Sciatic nerve (tissue), 2 donors: ENCODE data around the gene PPTC7. TPM values are rescaled to one million over a fixed set of nuclear protein-coding genes. Genes with fewer than 3 reads are reported as not detected.
"Not testable (repeated sequence)": the region's sequence is repeated elsewhere in the genome, so short reads cannot be mapped to it uniquely, and the experiment has no call there.

Experiments
- ATAC-seq: fragments of 200-7000 bp; cut with Tn5 transposase; one replicate; pipeline ENCODE4 v1.9.1; 2020; ENCODE audit warnings: mild to moderate bottlenecking, moderate library complexity
- DNase-seq: peaks from one replicate; pipeline ENCODE4 v3.0.0-alpha.2; 2020; ENCODE audit warnings: low spot score
- intact Hi-C: fragments of 100-400 bp; cut with DNase I; formaldehyde crosslinking; loops from one replicate; pipeline ENCODE4 v1.14.2; 2022
- total RNA-seq: library from RNA; stranded (reverse); fragmentation: NEBNext Ultra II Directional; extraction: Animal tissue kit (Norgen Biotek cat#: 25700); gene quantifications from one replicate; pipeline ENCODE4 v1.2.1, GENCODE V29; 2021
- donor health status: DM: no; HTN: no; CAD: no.
- donor health status: DM: no; HTN: no; CAD: no.

The PPTC7 gene, protein sequence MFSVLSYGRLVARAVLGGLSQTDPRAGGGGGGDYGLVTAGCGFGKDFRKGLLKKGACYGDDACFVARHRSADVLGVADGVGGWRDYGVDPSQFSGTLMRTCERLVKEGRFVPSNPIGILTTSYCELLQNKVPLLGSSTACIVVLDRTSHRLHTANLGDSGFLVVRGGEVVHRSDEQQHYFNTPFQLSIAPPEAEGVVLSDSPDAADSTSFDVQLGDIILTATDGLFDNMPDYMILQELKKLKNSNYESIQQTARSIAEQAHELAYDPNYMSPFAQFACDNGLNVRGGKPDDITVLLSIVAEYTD
- 23.8 TPM for total RNA-seq

DNA sequence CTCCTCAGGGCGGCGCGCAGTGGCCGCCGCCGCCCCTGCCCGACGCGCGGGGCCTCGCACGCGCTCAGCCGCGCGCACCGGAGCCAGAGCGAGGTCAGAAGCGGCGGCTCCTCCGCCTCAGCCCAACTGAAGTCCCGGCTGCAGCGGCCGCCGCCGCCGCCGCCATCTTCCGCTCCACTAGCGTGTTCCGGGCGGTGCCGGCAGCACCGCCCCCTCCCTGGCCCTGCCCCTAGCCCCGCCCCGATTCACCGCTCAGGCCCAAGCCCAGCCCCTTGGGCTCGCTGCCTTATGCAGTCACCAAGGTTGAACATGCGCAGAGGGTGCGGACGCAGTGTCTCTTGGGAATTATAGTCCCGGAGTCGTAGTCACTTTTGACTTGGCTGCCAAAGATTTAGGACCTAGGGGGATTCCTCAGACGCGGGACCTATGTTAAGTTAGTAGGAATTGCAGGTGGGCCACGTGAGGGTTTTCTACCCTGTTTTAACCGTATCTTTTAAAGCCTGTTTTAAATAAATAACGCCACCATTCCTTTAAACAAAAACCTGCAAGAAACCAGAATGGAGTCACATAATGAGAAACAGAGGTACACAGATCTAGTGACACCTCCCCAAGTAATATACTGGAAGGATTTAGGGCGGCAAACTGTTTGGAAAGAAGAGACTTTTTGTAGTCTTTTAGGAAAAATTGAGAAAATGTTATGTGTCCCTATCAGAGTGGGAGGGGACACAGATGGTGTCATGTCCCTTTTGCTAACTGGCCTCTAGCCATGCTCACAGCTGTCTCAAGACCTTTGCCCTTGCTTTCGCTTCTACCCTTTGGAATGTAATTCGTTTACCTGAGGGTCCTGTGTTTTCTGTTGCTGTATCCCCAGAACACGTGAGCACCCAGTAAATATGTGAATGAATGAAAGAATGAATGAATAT, at the start of gene PPTC7:
Gene PPTC7 (minus strand): TSS at position 182 of the 923 bp plus-strand sequence. CDS start 287 bp downstream, outside the sequence.
- DNase-seq: peak; percentile 99
- peak; percentile 99 for ATAC-seq
- intact Hi-C loops: no loop called here

DNA sequence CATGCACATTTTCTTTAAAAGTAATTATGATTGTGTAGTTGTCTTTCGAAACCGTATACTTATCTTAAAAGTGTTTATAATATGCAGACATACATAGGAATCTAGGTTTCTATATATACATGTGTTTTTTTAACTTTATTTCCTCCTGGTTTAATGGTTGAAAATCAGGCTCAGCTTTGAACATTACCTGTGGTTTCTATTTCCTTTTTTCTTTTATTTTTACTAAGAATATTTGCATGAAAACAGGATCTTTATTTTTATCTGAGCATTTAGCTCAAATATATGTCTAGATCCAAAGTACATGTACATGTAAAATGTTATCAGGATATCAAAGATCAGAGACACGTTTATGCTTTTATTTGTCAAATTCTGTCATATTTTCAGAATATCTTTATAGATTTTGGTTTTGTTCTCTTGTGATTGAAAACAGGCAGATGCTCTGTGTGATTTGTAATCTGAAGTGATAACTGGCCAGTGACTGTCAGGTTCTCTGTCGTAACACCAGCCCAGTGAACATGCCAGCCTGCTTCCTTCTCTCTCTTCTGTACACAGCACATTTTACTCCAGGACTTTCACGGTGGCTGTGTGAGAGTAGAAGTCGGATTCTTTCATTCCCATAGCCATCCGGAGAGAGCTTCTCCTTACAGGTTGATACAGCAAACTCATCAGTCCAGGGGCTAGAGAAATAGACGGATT, 44.5 kb upstream of the PPTC7 start:
- no peak for DNase-seq
- intact Hi-C loops: no loop called here
- no peak for ATAC-seq

DNA sequence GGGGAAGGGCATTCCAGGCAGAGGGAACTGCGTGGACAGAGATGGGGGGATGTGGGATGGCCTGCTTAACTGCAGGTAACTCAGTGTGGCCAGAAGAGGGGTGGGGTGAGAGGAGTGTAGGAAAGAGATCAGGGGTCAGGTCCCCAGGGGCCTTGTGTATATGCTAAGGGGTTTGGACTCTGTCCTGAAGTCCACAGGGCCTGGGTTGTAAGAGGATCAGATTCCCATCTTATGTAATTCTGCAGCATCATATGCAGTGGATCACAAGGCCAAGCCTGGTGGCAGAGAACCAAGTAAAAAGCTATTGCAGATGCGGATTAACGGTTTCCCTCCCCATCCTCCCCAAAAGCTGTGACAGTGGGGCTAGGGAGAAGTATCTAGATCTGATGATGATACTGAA, 39.5 kb upstream of the PPTC7 start:
- intact Hi-C loops: no loop called here
- DNase-seq (no peak), ATAC-seq (no peak)

DNA sequence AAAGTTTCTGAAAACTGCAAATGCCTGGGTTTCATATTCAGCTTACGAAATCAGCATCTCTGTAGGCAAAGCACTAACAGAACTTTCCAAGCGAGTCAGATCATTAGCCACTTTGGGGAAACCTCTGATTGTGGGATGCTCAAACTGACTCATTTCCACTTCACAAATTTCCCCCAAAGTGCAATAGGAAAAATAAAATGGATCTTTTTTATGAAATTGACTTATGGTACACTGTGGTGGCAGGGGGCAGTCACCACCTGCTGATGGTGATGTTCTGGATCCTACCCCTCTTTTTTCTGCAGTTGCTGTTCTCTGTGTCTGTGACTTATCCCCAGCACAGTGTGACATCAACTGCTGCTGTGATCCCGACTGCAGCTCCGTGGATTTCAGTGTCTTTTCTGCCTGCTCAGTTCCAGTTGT, 36.4 kb upstream of the PPTC7 start:
- ATAC-seq (no peak), DNase-seq (no peak)
- intact Hi-C loops: loop anchor here (10.0 kb wide), 1 partner anchor 175 kb away; no protein-coding TSS in a partner anchor

DNA sequence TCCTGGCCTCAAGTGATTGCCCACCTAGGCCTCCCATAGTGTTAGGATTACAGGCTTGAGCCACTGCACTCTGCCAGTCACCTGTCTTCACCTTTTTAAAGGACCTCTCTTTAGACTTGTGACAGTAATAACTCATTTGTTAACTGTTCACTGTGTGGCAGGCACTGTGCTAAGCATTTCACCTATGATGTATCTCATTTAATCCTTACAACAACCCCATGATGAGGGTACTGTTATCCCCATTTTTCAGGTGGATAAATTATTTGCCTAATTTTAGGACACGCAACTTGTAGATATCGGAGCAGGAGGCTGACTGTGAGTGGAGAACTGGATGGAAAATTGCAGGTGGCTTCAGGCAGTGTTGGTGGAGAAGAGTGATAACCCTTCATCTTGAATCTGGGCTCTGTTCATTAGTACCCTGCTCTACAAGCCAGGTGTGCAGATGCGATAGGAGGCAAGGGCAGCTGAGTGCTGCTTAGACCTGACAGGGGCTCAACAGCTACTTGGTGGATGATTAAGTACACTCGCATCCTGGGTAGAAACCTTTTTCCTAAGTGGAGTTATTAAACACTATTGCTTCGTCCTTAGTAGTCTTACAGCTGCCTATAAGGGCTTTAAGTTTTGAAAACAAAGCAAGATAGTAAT, 33.5 kb upstream of the PPTC7 start:
- DNase-seq: no peak
- no peak for ATAC-seq
- intact Hi-C loops: loop anchor here (10.0 kb wide), 1 partner anchor 172 kb away; no protein-coding TSS in a partner anchor

DNA sequence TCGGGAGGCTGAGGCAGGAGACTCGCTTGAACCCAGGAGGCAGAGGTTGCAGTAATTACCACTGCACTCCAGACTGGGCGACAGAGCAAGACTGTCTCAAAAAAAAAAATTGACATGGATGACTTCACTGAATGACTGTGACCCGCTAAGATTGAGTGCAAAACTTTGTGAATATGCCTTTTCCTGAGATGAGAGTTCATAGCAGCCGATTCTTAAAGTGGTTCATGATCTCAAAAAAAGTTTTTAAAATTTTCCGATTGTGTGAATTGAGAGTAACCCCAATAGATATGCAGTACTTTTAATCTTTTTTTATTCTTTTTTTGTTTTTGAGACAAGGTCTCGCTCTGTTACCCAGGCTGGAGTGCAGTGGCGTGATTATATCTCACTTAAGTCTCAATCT, 32.1 kb upstream of the PPTC7 start:
- no peak for ATAC-seq
- DNase-seq: no peak
- intact Hi-C loops: loop anchor here (10.0 kb wide), 1 partner anchor 170 kb away; no protein-coding TSS in a partner anchor

DNA sequence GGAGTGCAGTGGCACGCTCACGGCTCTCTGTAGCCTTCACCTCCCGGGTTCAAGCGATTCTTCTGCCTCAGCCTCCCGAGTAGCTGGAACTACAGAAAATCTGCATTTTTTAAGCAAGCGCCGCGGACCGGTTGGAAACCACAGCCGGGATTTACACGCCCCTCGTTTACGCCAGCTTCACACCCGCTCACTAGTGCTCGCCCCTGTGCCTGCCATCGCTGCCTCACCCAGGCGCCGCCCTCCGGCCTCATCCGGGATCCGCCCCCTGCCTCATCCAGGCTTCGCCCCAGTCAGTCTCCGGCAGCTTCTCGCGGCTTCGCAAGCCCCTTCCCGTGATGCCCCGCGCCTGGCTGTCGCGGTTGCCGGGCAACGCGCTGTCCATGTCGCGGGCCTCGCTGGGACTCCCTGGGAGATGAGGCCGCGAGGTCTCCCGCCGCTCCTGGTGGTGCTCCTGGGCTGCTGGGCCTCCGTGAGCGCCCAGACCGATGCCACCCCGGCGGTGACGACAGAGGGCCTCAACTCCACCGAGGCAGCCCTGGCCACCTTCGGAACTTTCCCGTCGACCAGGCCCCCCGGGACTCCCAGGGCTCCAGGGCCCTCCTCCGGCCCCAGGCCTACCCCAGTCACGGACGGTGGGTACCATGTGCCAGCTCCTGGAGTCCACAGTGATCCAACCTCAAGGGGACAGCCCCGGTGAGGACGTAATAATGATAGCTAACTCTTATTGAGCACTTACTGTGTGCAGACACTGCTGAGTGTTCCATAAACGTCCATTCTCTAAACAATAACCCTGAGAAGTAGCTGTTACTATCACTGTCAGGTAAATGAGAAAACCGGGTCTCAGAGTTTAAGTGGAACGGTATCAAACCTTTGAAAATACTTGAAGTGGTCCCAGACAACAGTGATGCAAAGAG, 30.9 kb upstream of the PPTC7 start, which contains the start of gene TCTN1:
Gene TCTN1 (plus strand): TSS at position 359 of the 914 bp plus-strand sequence. CDS start 54 bp downstream, at position 413.
- peak; percentile 97 for DNase-seq
- ATAC-seq: peak; percentile 99
- intact Hi-C loops: loop anchor here (10.0 kb wide), 1 partner anchor 169 kb away; no protein-coding TSS in a partner anchor

DNA sequence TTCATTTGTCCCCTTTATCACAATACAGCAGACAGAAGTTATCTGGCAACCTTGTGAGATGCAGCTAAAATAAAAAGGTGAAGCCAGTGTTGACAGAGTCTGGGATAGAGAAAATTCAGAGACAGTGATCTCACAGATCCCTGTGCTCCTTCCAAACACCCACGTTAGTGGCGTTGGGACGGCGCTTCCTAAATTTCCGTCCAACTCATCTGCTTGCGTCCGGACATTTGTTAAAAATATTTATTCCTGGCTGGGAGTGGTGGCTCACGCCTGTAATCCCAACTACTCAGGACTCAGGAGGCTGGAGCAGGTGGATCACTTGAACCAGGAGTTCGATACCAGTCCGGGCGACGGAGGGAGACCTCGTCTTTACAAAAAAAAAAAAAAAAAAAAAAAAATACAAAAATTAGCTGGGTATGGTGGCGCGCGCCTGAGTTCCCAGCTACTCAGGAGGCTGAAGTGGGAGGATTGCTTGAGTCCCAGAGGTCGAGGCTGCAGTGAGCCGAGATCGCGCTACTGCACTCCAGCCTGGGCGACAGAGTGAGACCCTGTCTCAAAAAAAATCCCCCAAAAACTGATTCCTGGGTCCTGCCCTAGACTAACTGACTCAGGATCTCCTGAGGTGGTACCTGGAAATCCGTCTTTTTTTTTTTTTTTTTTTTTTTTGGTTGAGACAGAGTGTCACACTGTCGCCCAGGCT, 30.1 kb upstream of the PPTC7 start:
- intact Hi-C loops: loop anchor here (10.0 kb wide), 1 partner anchor 168 kb away; no protein-coding TSS in a partner anchor
- DNase-seq (no peak), ATAC-seq (peak; percentile 6)

DNA sequence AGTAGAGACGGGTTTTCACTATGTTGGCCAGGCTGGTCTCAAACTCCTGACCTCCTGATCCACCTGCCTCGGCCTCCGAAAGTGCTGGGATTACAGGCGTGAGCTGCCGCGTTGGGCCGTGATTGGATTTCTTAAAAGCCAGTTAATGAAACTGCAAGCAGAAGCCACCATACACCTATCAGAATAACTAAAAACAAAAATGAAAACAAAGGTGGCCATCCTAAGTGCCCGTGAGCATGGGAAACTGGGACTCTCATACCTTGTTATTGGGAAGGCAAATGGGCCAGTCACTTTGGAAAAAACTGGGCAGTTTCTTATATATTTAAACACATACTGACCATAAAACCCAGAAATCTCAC, 23.1 kb upstream of the PPTC7 start:
- intact Hi-C loops: no loop called here
- DNase-seq: no peak
- ATAC-seq: no peak

DNA sequence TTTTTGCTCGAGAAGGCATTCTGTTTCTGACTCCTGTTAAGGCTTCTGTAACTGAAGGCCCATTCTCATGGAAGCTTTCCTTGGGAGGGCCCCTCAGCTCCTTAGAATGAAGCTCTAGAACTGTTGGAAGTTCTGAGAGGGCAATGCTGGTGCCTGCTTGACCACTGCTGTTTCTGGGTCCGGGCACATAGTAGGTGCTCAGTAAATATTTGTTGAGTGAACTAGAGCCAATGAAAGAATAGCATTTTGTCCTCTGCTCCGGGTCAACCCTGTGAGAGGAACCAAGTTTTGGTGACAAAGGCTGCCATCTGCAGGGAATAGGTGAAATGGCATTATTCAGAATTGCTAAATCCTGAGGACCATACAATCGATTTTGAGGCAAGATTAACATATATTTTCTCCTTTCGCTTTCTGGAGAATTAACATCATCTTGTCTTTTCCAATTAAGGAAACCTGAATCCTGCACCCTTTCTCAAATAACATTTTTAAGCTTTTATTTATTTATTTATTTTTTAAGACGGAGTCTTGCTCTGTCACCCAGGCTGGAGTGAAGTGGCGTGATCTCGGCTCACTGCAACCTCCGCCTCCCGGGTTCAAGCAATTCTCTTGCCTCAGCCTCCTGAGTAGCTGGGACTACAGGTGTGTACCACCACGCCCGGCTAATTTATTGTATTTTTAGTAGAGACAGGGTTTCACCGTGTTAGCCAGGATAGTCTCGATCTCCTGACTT, 19.1 kb upstream of the PPTC7 start:
- intact Hi-C loops, DNase-seq: not testable (repeated sequence)

DNA sequence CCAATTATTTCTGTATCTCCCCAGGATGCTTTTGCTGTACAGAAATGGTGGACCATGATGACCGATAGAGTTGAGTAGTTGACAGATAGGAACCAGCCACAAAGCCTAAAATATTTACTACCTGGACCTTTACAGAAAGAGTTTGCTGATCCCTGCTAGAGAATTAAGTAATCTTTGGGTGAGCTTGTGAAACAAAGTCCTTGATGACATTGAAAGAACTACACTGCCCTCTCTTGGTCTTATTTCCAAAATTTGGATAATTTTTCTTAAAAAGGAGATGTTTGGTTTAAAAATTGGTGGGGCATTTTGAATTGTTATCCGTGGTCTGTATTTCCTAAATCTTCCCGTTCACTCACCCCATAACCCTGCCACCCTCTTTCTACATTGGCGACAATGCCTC, 17.1 kb upstream of the PPTC7 start:
- intact Hi-C loops: no loop called here
- DNase-seq: no peak
- peak; percentile 61 for ATAC-seq

More for the DNA sequence above, 19.1 kb upstream of the PPTC7 start:
- ATAC-seq: peak; percentile 64

DNA sequence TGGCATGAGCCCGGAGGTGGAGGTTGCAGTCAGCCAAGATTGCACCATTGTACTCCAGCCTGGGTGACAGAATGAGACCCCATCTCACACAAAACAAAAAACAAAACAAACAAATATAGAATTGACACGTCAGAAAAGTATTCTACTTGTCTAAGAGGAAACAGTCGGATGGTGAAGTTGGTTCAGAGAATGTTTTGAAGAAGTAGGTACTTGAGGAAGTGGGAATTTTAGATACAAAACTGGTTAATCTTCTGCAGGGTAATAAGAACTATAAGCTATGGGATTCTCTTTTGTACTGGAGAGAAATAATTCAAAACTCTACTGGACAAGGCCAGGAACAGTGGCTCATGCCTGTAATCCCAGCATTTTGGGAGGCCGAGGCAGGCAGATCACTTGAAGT, 16.2 kb upstream of the PPTC7 start:
- ATAC-seq: no peak

DNA sequence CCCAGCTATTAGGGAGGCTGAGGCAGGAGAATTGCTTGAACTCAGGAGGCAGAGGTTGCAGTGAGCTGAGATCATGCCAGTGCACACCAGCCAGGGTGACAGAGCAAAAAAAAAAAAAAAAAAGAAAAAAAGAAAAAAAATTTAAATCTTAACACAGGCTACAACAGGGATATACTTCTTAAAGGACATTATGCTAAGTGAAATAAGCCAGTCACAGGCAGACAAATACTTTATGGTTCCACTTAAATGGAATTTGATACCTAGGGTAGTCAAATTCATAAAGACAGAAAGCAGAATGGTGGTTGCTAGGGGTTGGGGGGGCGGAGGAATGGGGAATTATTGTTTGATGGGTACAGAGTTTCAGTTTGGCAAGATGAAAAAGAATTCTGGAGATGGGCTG, 14.8 kb upstream of the PPTC7 start:
- ATAC-seq: no peak

More for the DNA sequence above, 16.2 kb upstream of the PPTC7 start:
- no peak for DNase-seq
- intact Hi-C loops: loop anchor here (10.0 kb wide), 1 partner anchor 85 kb away; no protein-coding TSS in a partner anchor

DNA sequence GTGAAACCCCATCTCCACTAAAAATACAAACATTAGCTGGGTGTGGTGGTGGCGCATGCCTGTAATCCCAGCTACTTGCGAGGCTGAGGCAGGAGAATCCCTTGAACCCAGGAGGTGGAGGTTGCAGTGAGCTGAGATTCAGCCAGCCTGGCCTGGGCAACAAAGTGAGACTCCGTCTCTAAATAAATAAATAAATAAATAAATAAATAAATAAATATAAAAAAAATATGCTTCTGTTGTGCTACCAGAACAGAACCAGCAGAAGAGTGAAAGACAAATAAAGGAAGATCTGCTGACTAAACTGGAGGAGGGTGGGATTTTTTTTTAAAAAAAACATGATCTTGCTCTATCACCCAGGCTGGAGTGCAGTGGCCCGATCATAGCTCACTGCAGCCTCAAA, 9.8 kb upstream of the PPTC7 start:
- intact Hi-C loops: loop anchor here (10.0 kb wide), 1 partner anchor 78 kb away; no protein-coding TSS in a partner anchor
- not testable (repeated sequence) for DNase-seq, ATAC-seq

More for the DNA sequence above, 14.8 kb upstream of the PPTC7 start:
- intact Hi-C loops: loop anchor here (10.0 kb wide), 1 partner anchor 83 kb away; no protein-coding TSS in a partner anchor
- DNase-seq: no peak

DNA sequence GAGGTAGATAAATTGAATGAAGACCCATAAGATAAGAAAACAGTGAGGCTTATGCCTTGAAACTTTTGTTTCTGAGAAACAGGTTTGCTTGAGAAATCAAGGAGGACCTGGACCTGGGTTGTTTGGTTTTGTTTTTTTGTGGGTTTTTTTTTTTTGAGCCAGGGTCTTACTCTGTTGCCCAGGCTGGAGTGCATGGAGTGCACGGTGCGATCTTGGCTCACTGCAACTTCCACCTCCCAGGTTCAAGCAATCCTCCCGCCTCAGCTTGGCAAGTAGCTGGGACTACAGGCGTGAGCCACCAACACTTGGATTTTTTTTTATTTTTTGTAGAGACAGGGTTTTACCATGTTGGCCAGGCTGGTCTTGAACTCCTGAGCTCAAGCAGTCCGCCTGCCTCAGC, 9.0 kb upstream of the PPTC7 start:
- intact Hi-C loops: loop anchor here (10.0 kb wide), 1 partner anchor 77 kb away; no protein-coding TSS in a partner anchor
- ATAC-seq: no peak

More for the DNA sequence above, 9.0 kb upstream of the PPTC7 start:
- DNase-seq: no peak
